Stimulated activated CD4-positive, alpha-beta T cell treated with anti-CD3 and anti-CD28 coated beads, Interleukin-15, amount 100 ng/mL, for 1 hour (primary cell): Measurements from ENCODE around the gene KRTAP5-7.
"Not testable (repeated sequence)": the region's sequence is repeated elsewhere in the genome, so short reads cannot be mapped to it uniquely, and the experiment has no call there.

Experiments used
- DNase-seq, 2 donors: peaks; one replicate each; pipeline ENCODE4 v3.0.0-alpha.2; 2020; ENCODE audit warnings: low read depth in 1 of 2, low spot score in 1 of 2

The KRTAP5-7 gene

DNA sequence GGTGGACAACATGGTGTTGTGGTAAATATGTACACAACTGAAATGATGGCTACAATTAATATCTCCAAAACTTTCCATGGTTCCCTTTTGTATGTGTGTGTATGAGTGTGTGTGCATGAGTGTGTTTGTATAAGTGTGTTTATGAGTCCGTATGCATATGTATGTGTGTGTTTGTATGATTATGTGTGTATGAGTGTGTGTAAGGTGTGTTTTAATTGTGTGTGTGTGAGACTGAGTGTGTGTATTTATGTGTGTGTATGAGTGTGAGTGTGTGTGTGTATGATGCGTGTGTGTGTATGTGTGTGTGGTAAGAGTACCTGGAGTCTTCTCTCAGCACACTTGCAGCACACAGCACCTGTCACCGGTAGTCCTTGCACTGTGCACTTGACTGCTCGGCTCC is 29.0 kb downstream of the KRTAP5-7 start:
- DNase-seq, result no peak

- no peak for DNase-seq
Observed at GRCh38 chr11:71557257-71557656, 30.2 kb downstream of the KRTAP5-7 start.

- DNase-seq, result no peak
Observed at GRCh38 chr11:71558996-71559395, 31.9 kb downstream of the KRTAP5-7 start.

DNA sequence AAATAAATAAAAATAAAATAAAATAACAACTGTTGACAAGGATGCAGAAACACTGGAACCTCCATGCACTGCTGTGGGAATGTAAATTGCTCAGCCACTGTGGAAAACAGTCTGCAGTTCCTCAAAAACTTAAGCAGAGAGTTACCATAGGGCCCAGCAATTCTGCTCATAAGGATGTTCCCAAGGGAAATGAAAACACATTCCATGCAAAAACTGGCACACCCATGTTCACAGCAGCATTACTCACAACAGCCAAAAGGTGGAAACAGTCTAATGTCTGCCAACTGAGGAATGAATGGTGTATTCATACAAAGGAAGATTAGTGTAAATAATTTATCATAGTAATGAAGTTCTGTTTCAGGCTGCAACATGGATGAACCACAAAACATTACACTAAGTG is 35.1 kb downstream of the KRTAP5-7 start:
- no peak for DNase-seq

DNA sequence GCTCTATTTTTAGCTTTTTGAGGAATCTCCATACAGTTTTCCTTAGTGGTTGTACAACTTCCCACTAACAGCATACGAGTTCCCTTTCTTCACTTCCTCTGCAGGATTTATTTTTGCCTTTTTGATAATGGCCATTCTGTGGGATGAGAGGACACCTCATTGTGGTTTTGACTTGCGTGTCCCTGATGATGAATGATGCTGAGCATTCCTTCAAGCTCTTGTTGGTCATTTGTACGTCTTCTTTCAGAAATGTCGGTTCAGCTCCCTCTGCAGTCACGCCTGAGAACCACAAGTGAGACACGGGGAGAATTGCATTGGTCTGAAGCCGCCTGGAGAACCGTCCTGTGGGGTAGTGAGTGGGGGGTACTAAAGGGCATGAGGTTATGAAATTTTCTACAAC is 36.3 kb downstream of the KRTAP5-7 start:
- no peak for DNase-seq

GRCh38 chr11:71564430-71564829 is 37.4 kb downstream of the KRTAP5-7 start:
- DNase-seq, result no peak

- no peak for DNase-seq
Observed at GRCh38 chr11:71565263-71565662, 38.2 kb downstream of the KRTAP5-7 start, which contains the start of gene KRTAP5-10. Gene KRTAP5-10, plus strand, starts transcription at chr11:71565563. Its CDS starts 25 bp downstream, at chr11:71565588.

DNA sequence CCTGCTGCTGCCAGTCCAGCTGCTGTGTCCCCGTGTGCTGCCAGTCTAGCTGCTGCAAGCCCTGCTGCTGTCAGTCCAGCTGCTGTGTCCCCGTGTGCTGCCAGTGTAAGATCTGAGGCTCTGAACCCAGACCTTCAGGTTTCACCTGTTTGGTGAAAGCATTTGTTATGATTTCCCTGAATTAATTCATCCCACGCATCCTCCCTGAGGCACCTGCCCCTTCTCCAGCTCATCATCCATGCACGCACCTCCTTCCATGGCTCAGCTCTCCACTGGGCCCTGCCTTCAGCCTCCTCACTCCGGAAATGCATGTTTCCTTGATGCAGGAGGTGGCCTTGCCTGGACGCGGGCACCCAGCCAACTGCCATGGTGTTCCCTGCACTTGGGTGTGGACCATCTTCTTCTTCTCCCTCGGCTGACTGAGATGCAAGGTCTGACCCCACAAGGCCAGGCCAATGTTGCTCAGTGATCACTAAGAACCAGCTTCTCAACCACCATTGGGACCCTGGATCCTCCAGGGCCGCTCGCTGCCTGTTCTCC is 39.1 kb downstream of the KRTAP5-7 start:
- no peak for DNase-seq

DNA sequence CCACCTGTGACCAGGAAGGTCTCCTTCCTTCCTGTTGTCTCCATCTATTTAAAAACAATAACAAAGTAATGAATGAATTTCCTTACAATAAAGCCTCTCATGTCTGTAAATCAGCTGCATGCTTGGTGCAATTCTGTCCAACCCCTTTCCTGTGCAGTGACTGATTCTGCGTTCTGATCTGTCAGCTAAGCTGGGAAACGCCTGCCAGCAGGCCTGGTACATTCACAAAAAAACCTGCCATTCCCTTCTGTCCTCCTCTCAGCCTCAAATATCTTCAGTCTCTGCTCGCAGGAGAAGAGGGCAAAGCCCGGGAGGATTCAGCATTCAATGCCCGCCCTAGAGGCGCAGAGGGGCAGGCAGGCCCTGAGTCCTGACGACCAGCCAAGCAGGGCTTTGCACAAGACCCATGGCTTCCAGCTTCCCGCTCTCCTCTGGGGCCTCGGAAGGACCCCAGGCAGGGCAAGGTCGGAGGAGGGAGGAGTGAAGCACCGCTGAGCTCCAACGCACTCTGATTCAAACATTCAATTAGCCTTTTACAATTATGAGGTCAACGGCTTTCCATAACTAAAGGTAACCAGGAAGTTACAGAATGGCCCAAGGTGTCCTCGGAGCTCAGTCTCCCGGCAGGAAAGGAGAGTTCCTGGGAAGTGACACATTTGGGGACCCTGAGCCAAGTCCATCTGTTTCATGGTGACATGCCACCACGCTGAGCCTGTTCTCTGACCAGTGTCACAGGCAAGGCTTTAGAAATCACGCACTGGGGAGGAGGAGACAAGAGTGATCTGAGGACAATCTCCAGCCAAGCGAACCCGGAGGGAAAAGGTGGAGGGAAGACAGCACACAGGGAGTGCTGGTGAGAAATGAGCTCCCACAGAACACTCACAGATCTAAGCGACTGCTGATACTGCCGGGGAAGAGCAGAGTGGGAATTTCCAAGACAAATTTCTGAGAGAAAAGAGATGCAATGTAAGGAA is 39.8 kb downstream of the KRTAP5-7 start:
- DNase-seq, result not testable (repeated sequence)

- DNase-seq, result not testable (repeated sequence)
Observed at GRCh38 chr11:71567633-71568032, 40.6 kb downstream of the KRTAP5-7 start.

- no peak for DNase-seq
Observed at GRCh38 chr11:71568704-71569349, 41.8 kb downstream of the KRTAP5-7 start.

- not testable (repeated sequence) for DNase-seq
Observed at GRCh38 chr11:71571101-71571850, 44.2 kb downstream of the KRTAP5-7 start.

DNA sequence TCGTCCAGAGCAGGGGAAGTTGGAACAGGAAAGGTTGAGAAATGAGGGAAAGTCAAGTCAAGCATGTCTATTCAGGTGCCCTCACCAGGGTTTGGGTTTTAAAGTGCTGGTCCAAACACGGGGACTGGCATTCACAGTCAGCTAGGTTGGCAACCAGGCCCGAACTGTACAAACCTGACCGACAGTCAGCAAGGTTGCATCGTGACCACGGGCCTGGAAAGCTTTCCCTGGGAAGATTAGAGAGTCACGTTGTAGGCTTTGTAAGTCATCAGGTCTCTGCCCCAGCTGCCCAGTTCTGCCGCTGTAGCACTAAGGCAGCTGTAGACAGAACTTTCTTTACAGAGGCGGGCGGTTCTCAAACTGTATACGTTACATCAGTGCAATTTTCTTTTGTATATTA is 45.7 kb downstream of the KRTAP5-7 start:
- DNase-seq, result no peak

DNA sequence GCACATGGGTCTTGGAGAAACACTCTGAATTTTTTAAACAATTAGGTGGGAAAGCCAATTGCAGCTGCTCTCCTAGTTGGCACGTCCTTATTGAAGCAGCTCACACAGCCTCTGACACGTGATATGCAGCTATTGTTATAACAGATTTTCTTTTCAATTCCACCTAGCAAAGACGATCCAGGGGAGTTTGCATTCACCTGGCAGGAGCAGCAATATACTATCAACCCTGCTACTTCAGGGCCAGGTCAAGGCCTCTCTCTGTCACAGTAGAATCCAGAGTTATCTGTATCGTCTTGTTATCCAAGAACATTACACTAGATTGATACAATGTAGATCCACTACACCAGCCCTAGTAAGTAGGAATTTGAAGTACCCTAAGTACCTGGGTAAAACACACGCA is 47.4 kb downstream of the KRTAP5-7 start:
- DNase-seq, result no peak

GRCh38 chr11:71575723-71576424 is 48.8 kb downstream of the KRTAP5-7 start:
- no peak for DNase-seq

DNA sequence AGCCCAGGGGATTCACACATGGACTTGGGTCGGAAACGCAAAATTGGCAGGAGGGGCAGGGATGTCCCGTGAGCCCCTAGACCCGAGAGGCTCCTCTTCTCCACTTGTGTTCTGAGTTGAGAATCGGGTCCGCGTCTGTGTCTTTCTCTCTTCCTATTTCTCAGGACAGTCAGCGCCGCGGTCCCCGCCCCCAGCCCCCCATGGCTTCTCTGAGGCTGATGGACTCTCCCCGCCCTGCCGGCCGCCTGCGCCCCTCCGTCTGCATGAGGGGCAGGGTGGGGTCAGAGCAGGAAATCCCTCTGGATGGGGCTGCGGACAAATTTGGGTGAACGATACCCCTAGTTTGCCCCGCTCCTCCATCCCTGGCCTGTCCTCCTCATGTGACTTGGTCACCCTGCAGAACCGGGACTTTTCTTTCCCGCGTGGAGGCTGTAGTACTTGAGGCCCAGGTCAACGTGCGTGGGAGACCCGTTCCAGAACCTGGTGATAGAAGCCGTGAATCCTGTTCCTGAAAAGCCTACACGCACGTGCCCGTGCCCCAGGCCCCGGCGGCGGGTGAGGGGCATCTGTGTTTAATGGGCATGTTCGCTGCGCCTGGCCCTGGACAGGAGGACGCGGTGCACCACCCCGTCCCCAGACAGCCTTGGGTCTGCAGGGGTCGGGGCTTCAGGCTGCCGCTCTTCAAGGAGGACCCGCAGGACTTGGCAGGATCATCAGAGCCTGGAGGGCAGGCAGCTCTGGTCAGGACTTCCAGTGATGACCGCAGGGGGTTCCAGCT is 49.8 kb downstream of the KRTAP5-7 start:
- DNase-seq, result not testable (repeated sequence)

GRCh38 chr11:71577469-71578004 is 50.5 kb downstream of the KRTAP5-7 start:
- no peak for DNase-seq
